Naive thymus-derived CD4-positive, alpha-beta T cell (primary cell): ENCODE measurements around the gene PRR14. TPM values are rescaled to one million over a fixed set of nuclear protein-coding genes. Genes with fewer than 3 reads are reported as not detected.
A peak's percentile ranks its signal among the peaks of the same experiment; 100 is the strongest.

Source experiments
- ATAC-seq: fragments of 150-1000 bp; cut with Tn5 transposase; 2 replicates; pipeline ENCODE4 v1.10.0; 2021; ENCODE audit warnings: mild to moderate bottlenecking, moderate library complexity
- CTCF ChIA-PET: fragments of 350-600 bp; sonication (Branson Sonifier 250); formaldehyde crosslinking; loops from one replicate; lab custom pipeline; 2021; ENCODE audit warnings: antibody characterized with exemption; lab: Charles Lee
- POLR2A ChIA-PET: fragments of 350-600 bp; sonication (Branson Sonifier 250); formaldehyde crosslinking; loops from one replicate; lab custom pipeline; 2021; ENCODE audit warnings: antibody characterized with exemption, inconsistent platforms; lab: Charles Lee
- DNase-seq, 9 donors: peaks; one replicate each; pipeline versions ENCODE4 v3.0.0 to v3.0.0-alpha.2; 2020 to 2022; ENCODE audit warnings: mixed read lengths in 1 of 9
- H3K27ac ChIP-seq: one replicate; pipeline ENCODE4 v1.7.0; 2013; ENCODE audit warnings: mild to moderate bottlenecking, low read depth, low read length, moderate library complexity
- H3K27me3 ChIP-seq, 2 donors: one replicate each; pipeline ENCODE4 v1.7.0; 2013; ENCODE audit warnings: low read length in 2 of 2, mild to moderate bottlenecking in 2 of 2, moderate library complexity in 2 of 2; ENCODE audit not compliant: control insufficient read depth in 2 of 2, insufficient read depth in 2 of 2
- H3K36me3 ChIP-seq, 3 experiments: 1 replicate in 2 of 3; 2 replicates in 1 of 3; pipeline ENCODE4 v1.7.0; 2013; ENCODE audit warnings: low read length in 3 of 3, mild to moderate bottlenecking in 3 of 3, moderate library complexity in 1 of 3; ENCODE audit not compliant: insufficient read depth in 3 of 3, control insufficient read depth in 2 of 3
- H3K4me1 ChIP-seq, 2 donors: one replicate each; pipeline ENCODE4 v1.7.0; 2013; ENCODE audit warnings: low read length in 2 of 2, mild to moderate bottlenecking in 2 of 2, moderate library complexity in 1 of 2; ENCODE audit not compliant: control insufficient read depth in 2 of 2, insufficient read depth in 2 of 2
- H3K4me3 ChIP-seq: 2 replicates; pipeline ENCODE4 v1.7.0; 2013; ENCODE audit warnings: mild to moderate bottlenecking, low read length
- H3K9me3 ChIP-seq, 3 experiments: 1 replicate in 2 of 3; 2 replicates in 1 of 3; pipeline ENCODE4 v1.7.0; 2013; ENCODE audit warnings: low read length in 3 of 3; ENCODE audit not compliant: control insufficient read depth in 2 of 3
- H3K27ac Mint-ChIP-seq, 9 donors: one replicate each; pipeline ENCODE4 v1.8.0; 2020 to 2022; ENCODE audit warnings: mixed read lengths in 9 of 9, mild to moderate bottlenecking in 8 of 9, moderate library complexity in 5 of 9, inconsistent platforms in 2 of 9
- H3K27me3 Mint-ChIP-seq, 5 donors: one replicate each; pipeline ENCODE4 v1.8.0; 2021 to 2022; ENCODE audit warnings: mixed read lengths in 5 of 5, mild to moderate bottlenecking in 1 of 5
- H3K36me3 Mint-ChIP-seq, 5 donors: one replicate each; pipeline ENCODE4 v1.8.0; 2020 to 2022; ENCODE audit warnings: mixed read lengths in 5 of 5, mild to moderate bottlenecking in 3 of 5, inconsistent platforms in 1 of 5
- H3K4me1 Mint-ChIP-seq, 7 donors: one replicate each; pipeline ENCODE4 v1.8.0; 2020 to 2022; ENCODE audit warnings: mixed read lengths in 7 of 7, mild to moderate bottlenecking in 3 of 7, inconsistent platforms in 1 of 7
- H3K4me3 Mint-ChIP-seq, 10 donors: one replicate each; pipeline ENCODE4 v1.8.0; 2020 to 2022; ENCODE audit warnings: mild to moderate bottlenecking in 10 of 10, mixed read lengths in 10 of 10, moderate library complexity in 6 of 10, inconsistent platforms in 2 of 10
- H3K9me3 Mint-ChIP-seq, 11 donors: one replicate each; pipeline ENCODE4 v1.8.0; 2020 to 2022; ENCODE audit warnings: mixed read lengths in 11 of 11, mild to moderate bottlenecking in 4 of 11, inconsistent platforms in 1 of 11, moderate library complexity in 1 of 11
- intact Hi-C, 2 donors: fragments of 100-400 bp; cut with micrococcal nuclease; formaldehyde crosslinking; loops; one replicate each; pipeline ENCODE4 v1.15.1; 2023
- polyA plus RNA-seq, 2 donors: library from polyadenylated mRNA; unstranded; fragments of 300-500 nt; fragmentation: Illumina TruSeq; gene quantifications; one replicate each; pipeline ENCODE4 v1.2.3, GENCODE V29; 2021
- total RNA-seq, 6 experiments: library from RNA in 5 of 6; stranded (reverse) in 5 of 6; gene quantifications; 1 replicate in 5 of 6; 2 replicates in 1 of 6; pipeline ENCODE4 v1.2.3 and lab custom pipeline; 2021 to 2026

The PRR14 gene
- total and polyA plus RNA-seq, 7 experiments from 2014 or later = 13.3 to 91.9 (median 69.4) TPM

GRCh38 chr16:30619202-30619601 is 31.6 kb upstream of the PRR14 start:
- H3K4me1 Mint-ChIP-seq = peaks cover 0 to 16% (median 0%) of the 10 kb centered on the region in 7 donors
- CTCF ChIA-PET = no interaction called here
- POLR2A ChIA-PET = interaction anchor here (0.6 kb wide), 1 partner anchor 152 kb away, joined by 4 read pairs; no protein-coding TSS in a partner anchor
- H3K9me3 ChIP-seq = no peaks in the 10 kb centered on the region
- peaks cover 0 to 33% (median 0%) of the 10 kb centered on the region in 5 donors for H3K27me3 Mint-ChIP-seq
- H3K4me3 ChIP-seq = no peak overlapping the region
- H3K4me1 ChIP-seq = no peaks in the 10 kb centered on the region
- H3K36me3 Mint-ChIP-seq = no peaks in the 10 kb centered on the region
- H3K36me3 ChIP-seq = no peaks in the 10 kb centered on the region
- no peaks in the 10 kb centered on the region for H3K27me3 ChIP-seq
- no peak overlapping the region for H3K27ac ChIP-seq
- ATAC-seq = no peak
- no peaks in the 10 kb centered on the region for H3K9me3 Mint-ChIP-seq
- intact Hi-C loops = no loop called here
- DNase-seq = no peak
- H3K27ac Mint-ChIP-seq = no peak overlapping the region
- no peak overlapping the region for H3K4me3 Mint-ChIP-seq

- ChIA-PET CTCF (no interaction called here), POLR2A (interaction anchor here (0.6 to 0.9 kb wide), 2 partner anchors 15 to 152 kb away, joined by 3 to 4 read pairs; no protein-coding TSS in a partner anchor)
- intact Hi-C loops = no loop called here
Observed at GRCh38 chr16:30619638-30620037, 31.1 kb upstream of the PRR14 start.

GRCh38 chr16:30620169-30620568 is 30.6 kb upstream of the PRR14 start:
- H3K36me3 Mint-ChIP-seq = no peaks in the 10 kb centered on the region
- POLR2A ChIA-PET = interaction anchor here (0.9 to 1.2 kb wide), 2 partner anchors 8 to 16 kb away, joined by 3 read pairs; no protein-coding TSS in a partner anchor
- intact Hi-C loops = no loop called here

More at GRCh38 chr16:30619638-30620037, 31.1 kb upstream of the PRR14 start:
- Histone ChIP-seq H3K4me1 (no peaks in the 10 kb centered on the region), H3K27me3 (no peaks in the 10 kb centered on the region), H3K9me3 (no peaks in the 10 kb centered on the region), H3K4me3 (no peak overlapping the region), H3K36me3 (no peaks in the 10 kb centered on the region), H3K27ac (no peak overlapping the region)
- Mint-ChIP-seq H3K27me3 (peaks cover 0 to 33% (median 0%) of the 10 kb centered on the region in 5 donors), H3K9me3 (no peaks in the 10 kb centered on the region), H3K36me3 (no peaks in the 10 kb centered on the region), H3K4me3 (no peak overlapping the region), H3K4me1 (peaks cover 0 to 16% (median 0%) of the 10 kb centered on the region in 7 donors), H3K27ac (no peak overlapping the region)
- ATAC-seq (no peak), DNase-seq (no peak)

GRCh38 chr16:30621765-30622164 is 29.0 kb upstream of the PRR14 start:
- Mint-ChIP-seq H3K9me3 (no peaks in the 10 kb centered on the region), H3K27ac (no peak overlapping the region), H3K36me3 (no peaks in the 10 kb centered on the region), H3K4me3 (no peak overlapping the region), H3K4me1 (peaks cover 0 to 12% (median 0%) of the 10 kb centered on the region in 7 donors), H3K27me3 (peaks cover 0 to 31% (median 0%) of the 10 kb centered on the region in 5 donors)
- intact Hi-C loops = no loop called here
- Histone ChIP-seq H3K36me3 (no peaks in the 10 kb centered on the region), H3K4me1 (no peaks in the 10 kb centered on the region), H3K9me3 (no peaks in the 10 kb centered on the region), H3K27ac (no peak overlapping the region), H3K4me3 (no peak overlapping the region), H3K27me3 (no peaks in the 10 kb centered on the region)
- CTCF ChIA-PET = interaction anchor here (0.9 to 1.0 kb wide), 2 partner anchors 13 to 32 kb away, joined by 3 read pairs; no protein-coding TSS in a partner anchor
- POLR2A ChIA-PET = interaction anchor here (1.2 to 1.7 kb wide), 2 partner anchors 23 to 51 kb away, joined by 5 to 6 read pairs; no protein-coding TSS in a partner anchor
- ATAC-seq = no peak
- DNase-seq = no peak

More at GRCh38 chr16:30620169-30620568, 30.6 kb upstream of the PRR14 start:
- DNase-seq (no peak), ATAC-seq (no peak)
- Histone ChIP-seq H3K27me3 (no peaks in the 10 kb centered on the region), H3K4me3 (no peak overlapping the region), H3K9me3 (no peaks in the 10 kb centered on the region), H3K27ac (no peak overlapping the region), H3K4me1 (no peaks in the 10 kb centered on the region), H3K36me3 (no peaks in the 10 kb centered on the region)
- Mint-ChIP-seq H3K27ac (no peak overlapping the region), H3K4me1 (peaks cover 0 to 16% (median 0%) of the 10 kb centered on the region in 7 donors), H3K4me3 (no peak overlapping the region), H3K9me3 (no peaks in the 10 kb centered on the region), H3K27me3 (peaks cover 0 to 33% (median 0%) of the 10 kb centered on the region in 5 donors)
- CTCF ChIA-PET = interaction anchor here (0.7 kb wide), 1 partner anchor 9 kb away, joined by 3 read pairs; no protein-coding TSS in a partner anchor

GRCh38 chr16:30622455-30623032 is 28.2 kb upstream of the PRR14 start:
- Histone ChIP-seq H3K4me1 (no peaks in the 10 kb centered on the region), H3K4me3 (no peak overlapping the region), H3K36me3 (no peaks in the 10 kb centered on the region), H3K27ac (no peak overlapping the region), H3K9me3 (no peaks in the 10 kb centered on the region), H3K27me3 (no peaks in the 10 kb centered on the region)
- DNase-seq (no peak), ATAC-seq (no peak)
- CTCF ChIA-PET = no interaction called here
- Mint-ChIP-seq H3K4me1 (peaks cover 0 to 12% (median 0%) of the 10 kb centered on the region in 7 donors), H3K27ac (no peak overlapping the region), H3K27me3 (peaks cover 0 to 31% (median 0%) of the 10 kb centered on the region in 5 donors), H3K9me3 (no peaks in the 10 kb centered on the region), H3K4me3 (no peak overlapping the region), H3K36me3 (no peaks in the 10 kb centered on the region)
- intact Hi-C loops = no loop called here
- POLR2A ChIA-PET = interaction anchor here (0.6 to 1.7 kb wide), 3 partner anchors 24 to 50 kb away, joined by 4 to 6 read pairs (median 5); no protein-coding TSS in a partner anchor

- peak overlapping the region in 1 of 9 donors; percentile 41 for H3K27ac Mint-ChIP-seq
- H3K36me3 Mint-ChIP-seq = no peaks in the 10 kb centered on the region
- H3K27me3 Mint-ChIP-seq = peaks cover 0 to 30% (median 0%) of the 10 kb centered on the region in 5 donors
- Histone ChIP-seq H3K4me3 (no peak overlapping the region), H3K27ac (no peak overlapping the region), H3K4me1 (no peaks in the 10 kb centered on the region), H3K9me3 (no peaks in the 10 kb centered on the region), H3K27me3 (no peaks in the 10 kb centered on the region), H3K36me3 (no peaks in the 10 kb centered on the region)
- ChIA-PET POLR2A (interaction anchor here (1.7 kb wide), 1 partner anchor 25 kb away, joined by 5 read pairs; no protein-coding TSS in a partner anchor), CTCF (no interaction called here)
- ATAC-seq (no peak), DNase-seq (no peak)
- intact Hi-C loops = no loop called here
- H3K4me1 Mint-ChIP-seq = peaks cover 2 to 11% (median 3%) of the 10 kb centered on the region in 7 donors
- H3K9me3 Mint-ChIP-seq = no peaks in the 10 kb centered on the region
- no peak overlapping the region for H3K4me3 Mint-ChIP-seq
Observed at GRCh38 chr16:30623536-30624283, 27.1 kb upstream of the PRR14 start.
